Activated naive CD8-positive, alpha-beta T cell (primary cell): ENCODE results near the gene COL8A2.

Experiments used
- H3K27ac Mint-ChIP-seq: one replicate; pipeline ENCODE4 v1.8.0; 2021; ENCODE audit warnings: mixed read lengths
- H3K27me3 Mint-ChIP-seq: one replicate; pipeline ENCODE4 v1.8.0; 2021; ENCODE audit warnings: mixed read lengths
- H3K36me3 Mint-ChIP-seq: one replicate; pipeline ENCODE4 v1.8.0; 2021; ENCODE audit warnings: mixed read lengths
- H3K4me1 Mint-ChIP-seq: one replicate; pipeline ENCODE4 v1.8.0; 2021; ENCODE audit warnings: low read depth, mixed read lengths
- H3K4me3 Mint-ChIP-seq: one replicate; pipeline ENCODE4 v1.8.0; 2021; ENCODE audit warnings: mild to moderate bottlenecking, mixed read lengths
- H3K9me3 Mint-ChIP-seq: one replicate; pipeline ENCODE4 v1.8.0; 2021; ENCODE audit warnings: low read depth, mixed read lengths

COL8A2 gene

GRCh38 chr1:36116901-36117300 lies 8.1 kb downstream of the COL8A2 start:
- Mint-ChIP-seq H3K36me3 (no peaks in the 10 kb centered on the region), H3K27ac (no peak overlapping the region), H3K4me1 (no peaks in the 10 kb centered on the region), H3K4me3 (no peak overlapping the region), H3K27me3 (no peaks in the 10 kb centered on the region), H3K9me3 (no peaks in the 10 kb centered on the region)

- Mint-ChIP-seq H3K36me3 (no peaks in the 10 kb centered on the region), H3K27me3 (no peaks in the 10 kb centered on the region), H3K4me1 (peaks cover 8% of the 10 kb centered on the region), H3K9me3 (no peaks in the 10 kb centered on the region), H3K4me3 (no peak overlapping the region), H3K27ac (no peak overlapping the region)
These were observed 9.1 kb downstream of the COL8A2 start for GRCh38 chr1:36115931-36116330.

- no peaks in the 10 kb centered on the region for H3K9me3 Mint-ChIP-seq
- H3K27ac Mint-ChIP-seq, result no peak overlapping the region
- no peaks in the 10 kb centered on the region for H3K36me3 Mint-ChIP-seq
- no peak overlapping the region for H3K4me3 Mint-ChIP-seq
- H3K4me1 Mint-ChIP-seq, result peaks cover 13% of the 10 kb centered on the region
- H3K27me3 Mint-ChIP-seq, result no peaks in the 10 kb centered on the region
These were observed 9.8 kb downstream of the COL8A2 start for GRCh38 chr1:36115200-36115669.

- Mint-ChIP-seq H3K4me3 (no peak overlapping the region), H3K4me1 (peaks cover 20% of the 10 kb centered on the region), H3K9me3 (no peaks in the 10 kb centered on the region), H3K27me3 (no peaks in the 10 kb centered on the region), H3K27ac (no peak overlapping the region), H3K36me3 (no peaks in the 10 kb centered on the region)
These were observed 10.7 kb downstream of the COL8A2 start for GRCh38 chr1:36114371-36114770.

GRCh38 chr1:36112823-36113222 lies 12.2 kb downstream of the COL8A2 start:
- H3K27me3 Mint-ChIP-seq, result no peaks in the 10 kb centered on the region
- H3K36me3 Mint-ChIP-seq, result no peaks in the 10 kb centered on the region
- peaks cover 33% of the 10 kb centered on the region for H3K4me1 Mint-ChIP-seq
- H3K27ac Mint-ChIP-seq, result no peak overlapping the region
- H3K9me3 Mint-ChIP-seq, result no peaks in the 10 kb centered on the region
- H3K4me3 Mint-ChIP-seq, result no peak overlapping the region

GRCh38 chr1:36111151-36111550 lies 13.9 kb downstream of the COL8A2 start:
- H3K36me3 Mint-ChIP-seq, result no peaks in the 10 kb centered on the region
- H3K27me3 Mint-ChIP-seq, result no peaks in the 10 kb centered on the region
- H3K4me1 Mint-ChIP-seq, result peaks cover 35% of the 10 kb centered on the region
- H3K27ac Mint-ChIP-seq, result no peak overlapping the region
- H3K9me3 Mint-ChIP-seq, result no peaks in the 10 kb centered on the region
- peak overlapping the region; percentile 17 for H3K4me3 Mint-ChIP-seq

GRCh38 chr1:36109041-36109679 lies 15.9 kb downstream of the COL8A2 start:
- H3K9me3 Mint-ChIP-seq, result no peaks in the 10 kb centered on the region
- no peaks in the 10 kb centered on the region for H3K36me3 Mint-ChIP-seq
- H3K27me3 Mint-ChIP-seq, result no peaks in the 10 kb centered on the region
- H3K4me1 Mint-ChIP-seq, result peaks cover 35% of the 10 kb centered on the region
- H3K4me3 Mint-ChIP-seq, result peak overlapping the region; percentile 69
- H3K27ac Mint-ChIP-seq, result peak overlapping the region; percentile 91

- H3K27me3 Mint-ChIP-seq, result no peaks in the 10 kb centered on the region
These were observed 16.7 kb downstream of the COL8A2 start for GRCh38 chr1:36108314-36108713.

GRCh38 chr1:36107394-36107793 lies 17.6 kb downstream of the COL8A2 start:
- Mint-ChIP-seq H3K27ac (no peak overlapping the region), H3K9me3 (no peaks in the 10 kb centered on the region), H3K36me3 (no peaks in the 10 kb centered on the region), H3K27me3 (no peaks in the 10 kb centered on the region), H3K4me1 (peaks cover 35% of the 10 kb centered on the region), H3K4me3 (no peak overlapping the region)

More at GRCh38 chr1:36108314-36108713, 16.7 kb downstream of the COL8A2 start:
- Mint-ChIP-seq H3K9me3 (no peaks in the 10 kb centered on the region), H3K36me3 (no peaks in the 10 kb centered on the region), H3K27ac (no peak overlapping the region), H3K4me3 (peak overlapping the region; percentile 32), H3K4me1 (peaks cover 35% of the 10 kb centered on the region)

GRCh38 chr1:36106269-36106668 lies 18.8 kb downstream of the COL8A2 start:
- Mint-ChIP-seq H3K4me1 (peaks cover 30% of the 10 kb centered on the region), H3K9me3 (no peaks in the 10 kb centered on the region), H3K36me3 (no peaks in the 10 kb centered on the region), H3K27ac (no peak overlapping the region), H3K27me3 (no peaks in the 10 kb centered on the region), H3K4me3 (no peak overlapping the region)

- H3K36me3 Mint-ChIP-seq, result no peaks in the 10 kb centered on the region
- no peaks in the 10 kb centered on the region for H3K9me3 Mint-ChIP-seq
- no peak overlapping the region for H3K4me3 Mint-ChIP-seq
- H3K4me1 Mint-ChIP-seq, result no peaks in the 10 kb centered on the region
- H3K27ac Mint-ChIP-seq, result no peak overlapping the region
- no peaks in the 10 kb centered on the region for H3K27me3 Mint-ChIP-seq
These were observed 23.5 kb downstream of the COL8A2 start for GRCh38 chr1:36101546-36101945.

- Mint-ChIP-seq H3K9me3 (no peaks in the 10 kb centered on the region), H3K27ac (no peak overlapping the region), H3K4me1 (no peaks in the 10 kb centered on the region), H3K36me3 (no peaks in the 10 kb centered on the region), H3K27me3 (no peaks in the 10 kb centered on the region), H3K4me3 (no peak overlapping the region)
These were observed 24.6 kb downstream of the COL8A2 start for GRCh38 chr1:36100376-36100775.

GRCh38 chr1:36099681-36100341 lies 25.2 kb downstream of the COL8A2 start:
- Mint-ChIP-seq H3K36me3 (no peaks in the 10 kb centered on the region), H3K27ac (no peak overlapping the region), H3K4me3 (no peak overlapping the region), H3K4me1 (no peaks in the 10 kb centered on the region), H3K27me3 (no peaks in the 10 kb centered on the region), H3K9me3 (no peaks in the 10 kb centered on the region)

- no peaks in the 10 kb centered on the region for H3K27me3 Mint-ChIP-seq
- no peaks in the 10 kb centered on the region for H3K36me3 Mint-ChIP-seq
- H3K27ac Mint-ChIP-seq, result no peak overlapping the region
- H3K9me3 Mint-ChIP-seq, result no peaks in the 10 kb centered on the region
- no peak overlapping the region for H3K4me3 Mint-ChIP-seq
- H3K4me1 Mint-ChIP-seq, result no peaks in the 10 kb centered on the region
These were observed 26.2 kb downstream of the COL8A2 start for GRCh38 chr1:36098650-36099365.
